Mesodermal cell (in vitro differentiated cells): Measurements from ENCODE around the gene SLC6A18.
A peak's percentile ranks its signal among the peaks of the same experiment; 100 is the strongest.

Experiments used
- H3K27ac ChIP-seq: 2 replicates; pipeline ENCODE4 v1.7.0; 2013; ENCODE audit warnings: mild to moderate bottlenecking, low read depth, low read length, moderate library complexity; ENCODE audit not compliant: severe bottlenecking
- H3K36me3 ChIP-seq: 2 replicates; pipeline ENCODE4 v1.7.1; 2013; ENCODE audit warnings: mild to moderate bottlenecking, low read length, moderate library complexity; ENCODE audit not compliant: control insufficient read depth, insufficient read depth
- H3K4me1 ChIP-seq: one replicate; pipeline ENCODE4 v1.7.1; 2013; ENCODE audit warnings: mild to moderate bottlenecking, low read length; ENCODE audit not compliant: insufficient read depth, control insufficient read depth, poor library complexity, severe bottlenecking
- H3K4me3 ChIP-seq: 2 replicates; pipeline ENCODE4 v1.7.0; 2013; ENCODE audit warnings: low read length, control low read depth, mild to moderate bottlenecking; ENCODE audit not compliant: insufficient read depth, poor library complexity, severe bottlenecking; ENCODE audit errors: extremely low read depth
- H3K9me3 ChIP-seq: 2 replicates; pipeline ENCODE4 v1.7.1; 2013; ENCODE audit warnings: mild to moderate bottlenecking, low read length, moderate library complexity; ENCODE audit not compliant: control insufficient read depth
- WGBS, 2 experiments: methylation state at CpG; one replicate each; pipeline ENCODE4 v1.1.5; 2013; ENCODE audit warnings: missing lambda C conversion rate in 2 of 2; ENCODE audit not compliant: insufficient coverage in 2 of 2; 5-methylcytosine and 5-hydroxymethylcytosine counted together

The SLC6A18 gene

GRCh38 chr5:1294835-1295649, 69.9 kb downstream of the SLC6A18 start, which contains the start of gene TERT:
Gene TERT, minus strand, starts transcription at chr5:1295068. Its CDS starts 79 bp downstream, at chr5:1294989.
- peak within 1 kb of the TSS; percentile 35 for H3K4me3 ChIP-seq
- H3K27ac ChIP-seq: no peak within 1 kb of the TSS
- H3K36me3 ChIP-seq: no peaks in the 10 kb centered on the region
- H3K9me3 ChIP-seq: no peaks in the 10 kb centered on the region
- H3K4me1 ChIP-seq: no peaks in the 10 kb centered on the region
- WGBS, 2 experiments: 2 to 5% methylated on average over 55 to 63 of the region's 102 CpGs

GRCh38 chr5:1295650-1296037, 70.5 kb downstream of the SLC6A18 start:
- 72 to 74% methylated on average over 17 to 20 of the region's 22 CpGs for WGBS, 2 experiments
- no peaks in the 10 kb centered on the region for H3K9me3 ChIP-seq
- H3K4me3 ChIP-seq: peak overlapping the region; percentile 35
- no peak overlapping the region for H3K27ac ChIP-seq
- no peaks in the 10 kb centered on the region for H3K36me3 ChIP-seq
- no peaks in the 10 kb centered on the region for H3K4me1 ChIP-seq
